SK-N-SH treated with all-trans-retinoic acid at 6 μM for 48 hours (cell line): ENCODE measurements around the gene CAV3.

ENCODE experiments used
- ATAC-seq: fragments of 200-7000 bp; cut with Tn5 transposase; 3 replicates; pipeline ENCODE4 v1.9.1; 2020; ENCODE audit warnings: mild to moderate bottlenecking, moderate library complexity
- ARNTL ChIP-seq: fragments of 450-650 bp; formaldehyde crosslinking; IDR thresholded peaks from 2 replicates; pipeline ENCODE4 v1.5.0; 2020; ENCODE audit warnings: low read depth, mild to moderate bottlenecking, moderate library complexity, borderline replicate concordance
- BACH2 ChIP-seq: fragments of 250-450 bp; sonication (Bioruptor Pico); IDR thresholded peaks from 2 replicates; pipeline ENCODE4 v1.9.0; 2021; ENCODE audit warnings: mild to moderate bottlenecking, borderline replicate concordance
- CREB5 ChIP-seq: fragments of 250-450 bp; sonication (Bioruptor Pico); IDR thresholded peaks from 2 replicates; pipeline ENCODE4 v1.5.1; 2020; ENCODE audit warnings: low read depth, mild to moderate bottlenecking, moderate library complexity
- CSDC2 ChIP-seq: fragments of 250-450 bp; sonication (Bioruptor Pico); IDR thresholded peaks from 2 replicates; pipeline ENCODE4 v1.5.0; 2020; ENCODE audit warnings: mild to moderate bottlenecking, moderate library complexity
- ESRRG ChIP-seq: fragments of 250-450 bp; sonication (Bioruptor Pico); IDR thresholded peaks from 2 replicates; pipeline ENCODE4 v1.6.1; 2021; ENCODE audit warnings: mild to moderate bottlenecking
- ISL1 ChIP-seq: fragments of 250-450 bp; sonication (Bioruptor Pico); IDR thresholded peaks from 2 replicates; pipeline ENCODE4 v2.1.2; 2022; ENCODE audit warnings: mild to moderate bottlenecking, moderate library complexity
- OSR1 ChIP-seq: fragments of 250-450 bp; sonication (Bioruptor Pico); IDR thresholded peaks from 2 replicates; pipeline ENCODE4 v1.8.0; 2022; ENCODE audit warnings: moderate library complexity, mild to moderate bottlenecking, inconsistent platforms
- PATZ1 ChIP-seq: fragments of 250-450 bp; sonication (Bioruptor Pico); IDR thresholded peaks from 2 replicates; pipeline ENCODE4 v1.8.0; 2020; ENCODE audit warnings: mild to moderate bottlenecking, moderate library complexity, borderline replicate concordance
- PPARA ChIP-seq: fragments of 250-450 bp; sonication (Bioruptor Pico); IDR thresholded peaks from 2 replicates; pipeline ENCODE4 v1.5.0; 2020; ENCODE audit warnings: mild to moderate bottlenecking, borderline replicate concordance
- SNAI2 ChIP-seq: fragments of 250-450 bp; sonication (Bioruptor Pico); IDR thresholded peaks from 2 replicates; pipeline ENCODE4 v1.5.0; 2020; ENCODE audit warnings: mild to moderate bottlenecking, moderate library complexity
- TCF4 ChIP-seq: fragments of 250-450 bp; sonication (Bioruptor Pico); IDR thresholded peaks from 2 replicates; pipeline ENCODE4 v1.8.0; 2021; ENCODE audit warnings: mild to moderate bottlenecking, moderate library complexity, borderline replicate concordance
- TOX ChIP-seq: fragments of 250-450 bp; sonication (Bioruptor Pico); IDR thresholded peaks from 2 replicates; pipeline ENCODE4 v1.8.0; 2021; ENCODE audit warnings: mild to moderate bottlenecking, moderate library complexity, borderline replicate concordance
- TSHZ2 ChIP-seq: fragments of 250-450 bp; sonication (Bioruptor Pico); IDR thresholded peaks from 2 replicates; pipeline ENCODE4 v1.5.0; 2020; ENCODE audit warnings: mild to moderate bottlenecking, moderate library complexity
- ZC3H10 ChIP-seq: fragments of 250-450 bp; sonication (Bioruptor Pico); IDR thresholded peaks from 2 replicates; pipeline ENCODE4 v1.5.1; 2021; ENCODE audit warnings: mild to moderate bottlenecking, moderate library complexity
- ZFP3 ChIP-seq: fragments of 250-450 bp; sonication (Bioruptor Pico); IDR thresholded peaks from 2 replicates; pipeline ENCODE4 v1.5.0; 2020; ENCODE audit warnings: mild to moderate bottlenecking, moderate library complexity
- ZFP30 ChIP-seq: fragments of 450-650 bp; formaldehyde crosslinking; IDR thresholded peaks from 2 replicates; pipeline ENCODE4 v1.5.0; 2022; ENCODE audit warnings: mild to moderate bottlenecking, moderate library complexity
- ZNF565 ChIP-seq: fragments of 450-650 bp; formaldehyde crosslinking; conservative IDR thresholded peaks from 2 replicates; pipeline ENCODE4 v1.5.0; 2020; ENCODE audit warnings: low read depth, mild to moderate bottlenecking, moderate library complexity
- ZNF70 ChIP-seq: fragments of 450-650 bp; formaldehyde crosslinking; IDR thresholded peaks from 2 replicates; pipeline ENCODE4 v1.5.0; 2020; ENCODE audit warnings: mild to moderate bottlenecking, moderate library complexity
- ZNF8 ChIP-seq: fragments of 450-650 bp; formaldehyde crosslinking; IDR thresholded peaks from 2 replicates; pipeline ENCODE4 v1.5.0; 2020; ENCODE audit warnings: mild to moderate bottlenecking, moderate library complexity

CAV3 gene

GRCh38 chr3:8743911-8744310 is 10.3 kb downstream of the CAV3 start (continued):
- TF ChIP-seq TSHZ2 = no peak

GRCh38 chr3:8745619-8746370 is 12.2 kb downstream of the CAV3 start:
- TF ChIP-seq ZFP30 (CRISPR knock-in tag) (no peak), ARNTL (CRISPR knock-in tag) (no peak), OSR1 (CRISPR knock-in tag) (no peak), TOX (CRISPR knock-in tag) (no peak), ZC3H10 (CRISPR knock-in tag) (no peak), ISL1 (CRISPR knock-in tag) (no peak), BACH2 (CRISPR knock-in tag) (no peak), ZNF70 (no peak), ESRRG (CRISPR knock-in tag) (no peak), ZNF565 (no peak), ZNF8 (CRISPR knock-in tag) (no peak)
- no peak for ATAC-seq

- ATAC-seq = no peak
- TF ChIP-seq CREB5 (no peak), SNAI2 (no peak), ARNTL (CRISPR knock-in tag) (no peak), BACH2 (CRISPR knock-in tag) (no peak)
These were observed 13.3 kb downstream of the CAV3 start for GRCh38 chr3:8746780-8747345.

GRCh38 chr3:8749316-8749715 is 15.7 kb downstream of the CAV3 start:
- no peak for TF ChIP-seq ZFP30 (CRISPR knock-in tag)
- no peak for TF ChIP-seq ZNF8 (CRISPR knock-in tag)
- no peak for TF ChIP-seq OSR1 (CRISPR knock-in tag)
- TF ChIP-seq TSHZ2 = no peak
- TF ChIP-seq CREB5 = no peak
- TF ChIP-seq SNAI2 = no peak
- TF ChIP-seq ISL1 (CRISPR knock-in tag) = no peak
- TF ChIP-seq PPARA (CRISPR knock-in tag) = no peak
- TF ChIP-seq ZNF565 = no peak
- no peak for TF ChIP-seq ZFP3 (CRISPR knock-in tag)
- TF ChIP-seq ESRRG (CRISPR knock-in tag) = no peak
- TF ChIP-seq CSDC2 (CRISPR knock-in tag) = no peak
- TF ChIP-seq ZC3H10 (CRISPR knock-in tag) = no peak
- TF ChIP-seq TCF4 (CRISPR knock-in tag) = no peak
- TF ChIP-seq ZNF70 = no peak
- no peak for TF ChIP-seq PATZ1
- no peak for ATAC-seq
